ENCODE measurements around the gene TGFBR3. TPM values are rescaled to one million over a fixed set of nuclear protein-coding genes. Genes with fewer than 3 reads are reported as not detected.

TGFBR3 gene
- total RNA-seq, 6 experiments from 2014 or later = 5.8 to 21.1 (median 19.0) TPM

DNA sequence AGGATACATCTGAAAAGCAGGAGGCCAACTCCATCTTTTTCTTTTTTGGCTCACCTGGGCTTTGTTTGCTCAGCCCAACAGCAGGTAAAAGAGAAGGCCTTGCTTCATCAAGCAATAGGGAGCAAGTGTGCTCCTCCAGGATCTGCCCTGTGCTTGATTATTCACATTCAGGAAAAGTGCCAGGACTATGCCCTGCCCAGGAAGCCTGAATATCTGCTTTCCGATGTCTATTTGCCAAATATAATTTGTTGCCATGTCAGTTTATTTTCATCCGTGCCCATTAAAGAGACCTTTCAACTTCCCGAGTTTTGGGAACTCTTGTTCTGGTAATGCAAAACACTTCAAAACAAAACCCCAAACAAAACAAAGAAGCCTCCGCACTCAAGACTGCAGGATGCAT is 200.0 kb downstream of the TGFBR3 start:
- H3K27ac Mint-ChIP-seq = no peak overlapping the region
- H3K36me3 Mint-ChIP-seq (ENCODE audit: low read depth) = peaks cover 11% of the 10 kb centered on the region; the same call in 1 of the 2 replicates
- no peak overlapping the region for H3K4me3 Mint-ChIP-seq
- H3K27me3 Mint-ChIP-seq (ENCODE audit: insufficient read depth) = no peaks in the 10 kb centered on the region; the same call in none of the 2 replicates
- TF ChIP-seq, protein P1, sequence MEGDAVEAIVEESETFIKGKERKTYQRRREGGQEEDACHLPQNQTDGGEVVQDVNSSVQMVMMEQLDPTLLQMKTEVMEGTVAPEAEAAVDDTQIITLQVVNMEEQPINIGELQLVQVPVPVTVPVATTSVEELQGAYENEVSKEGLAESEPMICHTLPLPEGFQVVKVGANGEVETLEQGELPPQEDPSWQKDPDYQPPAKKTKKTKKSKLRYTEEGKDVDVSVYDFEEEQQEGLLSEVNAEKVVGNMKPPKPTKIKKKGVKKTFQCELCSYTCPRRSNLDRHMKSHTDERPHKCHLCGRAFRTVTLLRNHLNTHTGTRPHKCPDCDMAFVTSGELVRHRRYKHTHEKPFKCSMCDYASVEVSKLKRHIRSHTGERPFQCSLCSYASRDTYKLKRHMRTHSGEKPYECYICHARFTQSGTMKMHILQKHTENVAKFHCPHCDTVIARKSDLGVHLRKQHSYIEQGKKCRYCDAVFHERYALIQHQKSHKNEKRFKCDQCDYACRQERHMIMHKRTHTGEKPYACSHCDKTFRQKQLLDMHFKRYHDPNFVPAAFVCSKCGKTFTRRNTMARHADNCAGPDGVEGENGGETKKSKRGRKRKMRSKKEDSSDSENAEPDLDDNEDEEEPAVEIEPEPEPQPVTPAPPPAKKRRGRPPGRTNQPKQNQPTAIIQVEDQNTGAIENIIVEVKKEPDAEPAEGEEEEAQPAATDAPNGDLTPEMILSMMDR (IDR thresholded peaks at IDR 0.05) = no peak
- H3K4me1 Mint-ChIP-seq (ENCODE audit: low read depth) = peaks cover 27% of the 10 kb centered on the region
- no peaks in the 10 kb centered on the region for H3K9me3 Mint-ChIP-seq
- DNase-seq = no peak

DNA sequence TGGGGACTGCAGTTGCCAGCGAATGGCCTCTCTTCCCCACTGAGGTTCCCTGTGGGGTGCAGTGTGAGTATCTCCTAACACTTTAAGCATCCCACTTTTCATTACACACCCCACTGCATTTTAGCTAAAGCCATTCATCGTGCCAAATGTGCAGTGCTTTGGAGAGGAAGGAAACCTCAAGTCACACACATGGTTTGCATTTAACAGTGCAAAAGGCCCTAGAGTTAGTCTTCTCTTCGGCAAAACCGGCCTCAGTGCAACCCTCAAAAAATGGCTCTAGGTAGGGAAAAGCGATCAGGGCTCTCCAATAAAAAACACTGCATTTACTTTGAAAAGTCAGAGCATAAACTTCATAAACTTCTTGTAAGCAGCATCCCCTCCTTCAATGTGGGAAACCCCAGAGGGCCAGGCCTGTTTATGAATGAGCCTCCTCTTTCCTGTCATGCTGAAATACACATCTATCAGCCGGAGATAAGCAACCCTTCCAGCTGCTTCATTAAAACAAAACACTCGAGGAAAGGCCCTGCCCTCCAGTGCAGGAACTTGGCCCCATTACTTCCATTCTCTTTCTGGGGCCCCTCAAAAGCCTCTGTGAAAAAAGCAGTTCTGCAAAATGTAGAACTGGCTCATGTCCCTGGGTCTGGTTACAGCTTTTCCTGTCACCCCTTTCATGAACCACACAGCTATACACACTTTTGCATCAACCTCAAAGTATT is 201.3 kb downstream of the TGFBR3 start:
- TF ChIP-seq, protein P1 (IDR thresholded peaks at IDR 0.05) = no peak
- no peak for DNase-seq
- Mint-ChIP-seq H3K27ac (peak overlapping the region; percentile 40; the same call in 1 of the 2 replicates), H3K9me3 (no peaks in the 10 kb centered on the region), H3K27me3 (ENCODE audit: insufficient read depth) (no peaks in the 10 kb centered on the region; the same call in none of the 2 replicates), H3K4me1 (ENCODE audit: low read depth) (peaks cover 27% of the 10 kb centered on the region), H3K4me3 (no peak overlapping the region), H3K36me3 (ENCODE audit: low read depth) (peaks cover 11% of the 10 kb centered on the region; the same call in 1 of the 2 replicates)

DNA sequence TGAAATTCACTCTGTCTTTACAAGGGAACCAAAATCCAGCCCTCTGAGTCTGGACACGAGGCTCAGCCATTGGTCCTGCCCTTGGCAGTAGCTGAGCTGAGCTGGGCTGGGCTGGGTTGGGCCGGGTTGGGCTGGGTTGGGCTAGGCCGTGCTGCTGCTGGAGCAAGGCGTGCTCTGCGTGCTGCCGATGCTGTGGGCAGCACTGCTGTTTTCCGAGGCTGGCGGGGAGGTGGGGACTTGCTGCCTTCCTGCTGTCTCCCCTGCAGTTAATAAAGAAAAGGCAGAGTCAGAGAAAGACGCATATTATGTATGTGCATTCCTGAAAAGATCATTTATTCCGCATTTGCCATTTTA is 202.4 kb downstream of the TGFBR3 start:
- Mint-ChIP-seq H3K36me3 (ENCODE audit: low read depth) (peaks cover 11% of the 10 kb centered on the region; the same call in 1 of the 2 replicates), H3K4me3 (no peak overlapping the region), H3K27ac (no peak overlapping the region), H3K9me3 (no peaks in the 10 kb centered on the region), H3K4me1 (ENCODE audit: low read depth) (peaks cover 27% of the 10 kb centered on the region), H3K27me3 (ENCODE audit: insufficient read depth) (no peaks in the 10 kb centered on the region; the same call in none of the 2 replicates)
- TF ChIP-seq, protein P1 (IDR thresholded peaks at IDR 0.05) = no peak
- no peak for DNase-seq

DNA sequence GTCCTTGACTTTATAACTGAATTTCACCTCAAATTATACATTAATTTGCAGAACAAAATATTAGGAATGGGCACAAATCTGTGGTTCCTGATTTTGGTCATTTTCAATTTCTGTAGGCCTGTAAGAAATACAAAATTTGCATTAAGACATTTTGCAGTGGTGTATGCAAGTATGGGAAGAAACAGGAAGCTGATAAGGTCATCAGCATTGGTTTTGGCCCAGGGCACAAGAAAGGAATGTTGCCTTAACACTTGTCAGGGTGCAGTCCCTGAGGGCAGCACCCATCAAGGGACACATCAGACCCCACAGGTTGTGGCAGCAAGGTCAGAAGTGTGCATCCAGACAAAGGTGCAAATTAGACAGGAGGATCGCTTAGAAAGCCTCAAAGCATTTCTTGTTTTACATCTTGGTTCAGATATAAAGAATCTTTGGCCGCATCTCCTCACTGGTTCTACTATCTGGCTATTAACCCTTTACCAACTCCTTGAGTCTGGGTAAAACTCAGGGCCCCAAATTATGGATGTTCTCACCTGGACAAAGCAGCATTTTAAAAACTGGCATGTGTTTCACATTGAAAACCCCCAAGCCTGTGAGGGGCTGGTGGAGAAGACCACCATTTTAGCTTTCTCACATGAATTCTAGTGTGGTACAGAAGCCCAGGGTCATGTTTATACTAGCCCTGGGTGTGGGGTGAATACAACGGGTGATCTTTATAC is 202.9 kb downstream of the TGFBR3 start:
- Mint-ChIP-seq H3K27ac (no peak overlapping the region), H3K4me3 (no peak overlapping the region), H3K4me1 (ENCODE audit: low read depth) (peaks cover 27% of the 10 kb centered on the region), H3K36me3 (ENCODE audit: low read depth) (peaks cover 11% of the 10 kb centered on the region; the same call in 1 of the 2 replicates), H3K9me3 (no peaks in the 10 kb centered on the region), H3K27me3 (ENCODE audit: insufficient read depth) (no peaks in the 10 kb centered on the region; the same call in none of the 2 replicates)
- TF ChIP-seq, protein P1 (IDR thresholded peaks at IDR 0.05) = no peak
- DNase-seq = no peak

DNA sequence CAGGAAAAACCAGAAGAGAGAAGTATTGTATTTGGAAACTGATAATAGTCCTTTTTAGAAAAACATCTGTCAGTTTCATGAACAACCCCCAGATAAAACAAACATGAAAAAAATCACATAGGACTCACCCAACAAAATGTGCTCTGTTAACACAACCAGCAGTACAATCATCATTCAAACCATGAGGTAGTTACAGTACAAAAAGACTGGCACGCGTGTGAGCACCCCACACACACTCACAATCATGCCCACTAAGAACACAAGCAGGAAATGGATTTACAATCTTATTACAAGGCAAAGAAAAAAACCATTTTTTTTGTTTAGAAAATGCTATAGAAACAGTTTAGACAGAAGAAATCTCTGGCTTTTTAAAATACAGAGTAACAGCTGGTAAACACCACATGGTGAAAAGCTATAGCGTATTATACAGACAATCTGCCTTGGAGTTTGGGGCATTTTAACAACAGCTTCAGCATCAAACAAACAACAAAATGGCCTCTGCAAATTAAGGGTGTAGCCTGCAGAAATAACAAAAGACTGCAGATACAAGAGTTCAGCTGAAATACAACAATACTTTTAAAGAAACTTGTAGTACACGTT is 205.3 kb downstream of the TGFBR3 start:
- H3K4me1 Mint-ChIP-seq (ENCODE audit: low read depth) = peaks cover 19% of the 10 kb centered on the region
- no peak overlapping the region for H3K27ac Mint-ChIP-seq
- H3K4me3 Mint-ChIP-seq = no peak overlapping the region
- no peak for DNase-seq
- no peaks in the 10 kb centered on the region for H3K9me3 Mint-ChIP-seq
- H3K27me3 Mint-ChIP-seq (ENCODE audit: insufficient read depth) = no peaks in the 10 kb centered on the region; the same call in 1 of the 2 replicates
- TF ChIP-seq, protein P1 (IDR thresholded peaks at IDR 0.05) = no peak
- peaks cover 4% of the 10 kb centered on the region; the same call in 1 of the 2 replicates for H3K36me3 Mint-ChIP-seq (ENCODE audit: low read depth)

Data from HFFc6 (cell line).